Limb (tissue), 2 donors: ENCODE data around the gene CACNB3.
"Not testable (repeated sequence)": the region's sequence is repeated elsewhere in the genome, so short reads cannot be mapped to it uniquely, and the experiment has no call there.

Experiments used
- DNase-seq, 2 donors: peaks; one replicate each; pipeline ENCODE4 v3.0.0-alpha.2; 2016; ENCODE audit errors: extremely low spot score in 2 of 2

Gene CACNB3

GRCh38 chr12:48854488-48854887, 36.2 kb downstream of the CACNB3 start:
- no peak for DNase-seq

DNA sequence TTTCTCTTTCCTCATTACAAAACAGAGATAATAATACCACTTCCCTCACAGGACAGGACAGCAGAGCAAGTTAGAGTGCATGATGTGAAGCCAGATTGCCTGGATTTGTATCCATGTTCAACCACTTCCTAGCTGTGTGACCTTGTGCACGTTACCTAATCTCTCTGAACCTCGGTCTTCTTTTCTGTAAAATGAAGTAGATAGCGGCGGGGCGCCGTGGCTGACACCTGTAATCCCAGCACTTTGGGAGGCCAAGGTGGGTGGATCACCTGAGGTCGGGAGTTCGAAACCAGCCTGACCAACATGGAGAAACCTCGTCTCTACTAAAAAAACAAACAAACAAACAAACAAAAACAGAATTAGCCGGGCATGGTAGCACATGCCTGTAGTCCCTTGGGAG, 36.6 kb downstream of the CACNB3 start:
- not testable (repeated sequence) for DNase-seq

DNA sequence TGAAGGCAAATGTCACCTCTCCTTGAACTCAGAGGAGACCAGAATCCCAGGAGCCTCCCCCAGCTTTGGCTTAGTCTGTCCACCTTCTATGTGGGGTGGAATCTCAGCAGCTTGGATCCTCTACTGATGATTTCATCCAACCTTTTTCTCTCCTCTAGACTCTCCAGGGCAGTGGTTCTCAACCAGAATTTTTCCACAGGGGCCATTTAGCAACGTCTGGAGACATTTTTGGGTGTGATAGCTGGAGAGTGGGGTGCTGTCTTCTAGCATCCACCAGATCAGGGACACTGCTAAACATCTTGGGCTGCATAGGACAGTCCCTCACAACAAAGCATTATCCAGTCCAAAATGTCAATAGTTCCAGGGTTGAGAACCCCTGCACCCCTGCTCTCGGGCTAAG, 38.1 kb downstream of the CACNB3 start:
- DNase-seq = no peak

DNA sequence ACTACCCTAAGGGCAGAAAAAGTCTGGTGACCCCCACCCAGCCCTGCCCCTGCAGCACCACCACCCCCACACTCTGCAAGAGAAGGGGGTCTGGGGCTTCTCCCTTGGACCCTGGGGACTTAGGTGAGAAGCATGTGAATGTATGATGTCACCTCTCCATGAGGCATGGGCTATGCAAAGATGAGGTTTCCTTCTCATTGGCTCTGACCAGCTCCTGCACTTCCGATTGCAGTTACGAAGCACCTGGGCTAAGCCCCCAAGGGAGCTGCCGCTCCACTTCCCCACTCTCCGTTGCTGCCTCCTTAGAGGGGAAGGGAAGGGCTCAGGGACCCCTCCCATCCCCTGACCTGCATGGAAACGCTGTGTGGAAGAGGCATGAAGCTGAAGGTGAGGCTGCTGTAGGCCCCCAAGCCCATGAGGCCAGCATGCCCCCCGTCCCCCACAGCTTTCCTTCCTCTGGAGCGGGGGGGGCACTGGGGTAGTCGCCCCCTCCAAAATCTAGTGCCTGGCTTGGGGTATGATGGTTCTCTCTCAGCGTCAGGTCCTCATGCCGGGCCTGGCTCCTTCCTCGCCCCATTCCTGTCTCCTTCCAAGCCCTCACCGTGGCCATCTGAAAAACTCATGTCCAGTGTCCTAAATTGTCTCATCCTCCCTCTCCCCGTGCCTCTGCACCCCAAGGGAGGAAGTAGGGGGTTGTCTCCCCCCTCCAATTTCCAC, 39.1 kb downstream of the CACNB3 start:
- DNase-seq = no peak

GRCh38 chr12:48858043-48858442, 39.7 kb downstream of the CACNB3 start:
- no peak for DNase-seq

DNA sequence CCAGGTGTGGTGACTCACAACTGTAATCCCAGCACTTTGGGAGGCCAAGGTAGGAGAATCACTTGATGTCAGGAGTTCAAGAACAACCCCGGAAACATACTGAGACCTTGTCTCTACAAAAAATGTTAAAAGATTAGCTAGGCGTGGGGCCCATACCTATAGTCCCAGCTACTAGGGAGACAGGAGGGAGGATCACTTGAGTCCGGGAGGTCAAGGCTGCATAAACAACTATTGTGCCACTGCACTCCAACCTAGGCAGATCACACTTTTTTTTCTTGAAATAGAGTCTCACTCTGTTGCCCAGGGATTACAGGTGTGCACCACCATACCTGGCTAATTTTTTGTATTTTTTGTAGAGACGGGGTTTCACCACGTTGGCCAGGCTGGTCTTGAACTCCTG, 41.3 kb downstream of the CACNB3 start:
- DNase-seq = no peak

GRCh38 chr12:48860236-48860635, 41.9 kb downstream of the CACNB3 start:
- DNase-seq = not testable (repeated sequence)

- DNase-seq = no peak
Measured at GRCh38 chr12:48861111-48861510, 42.8 kb downstream of the CACNB3 start.

GRCh38 chr12:48862760-48863159, 44.5 kb downstream of the CACNB3 start:
- peak in 1 of 2 donors; percentile 65 for DNase-seq

DNA sequence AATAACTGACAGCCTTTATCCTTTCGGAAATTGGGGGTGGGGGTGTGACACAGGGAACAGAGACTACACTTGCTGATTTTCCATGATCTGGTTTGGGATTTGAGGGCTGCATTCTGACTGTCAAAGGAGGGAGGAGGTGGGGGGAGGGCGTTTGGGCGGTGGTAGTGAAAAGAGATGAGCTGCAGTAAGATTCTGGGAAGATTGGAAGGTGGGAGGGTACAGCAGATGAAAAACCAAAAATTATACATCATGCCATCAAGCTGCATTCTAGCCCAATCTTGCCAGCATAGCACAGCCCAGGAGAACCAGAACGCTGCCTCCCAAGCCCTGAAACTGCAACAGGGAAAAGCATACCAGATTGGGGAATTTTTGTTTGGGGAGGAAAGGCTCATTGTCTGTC, 45.0 kb downstream of the CACNB3 start:
- DNase-seq = no peak

DNA sequence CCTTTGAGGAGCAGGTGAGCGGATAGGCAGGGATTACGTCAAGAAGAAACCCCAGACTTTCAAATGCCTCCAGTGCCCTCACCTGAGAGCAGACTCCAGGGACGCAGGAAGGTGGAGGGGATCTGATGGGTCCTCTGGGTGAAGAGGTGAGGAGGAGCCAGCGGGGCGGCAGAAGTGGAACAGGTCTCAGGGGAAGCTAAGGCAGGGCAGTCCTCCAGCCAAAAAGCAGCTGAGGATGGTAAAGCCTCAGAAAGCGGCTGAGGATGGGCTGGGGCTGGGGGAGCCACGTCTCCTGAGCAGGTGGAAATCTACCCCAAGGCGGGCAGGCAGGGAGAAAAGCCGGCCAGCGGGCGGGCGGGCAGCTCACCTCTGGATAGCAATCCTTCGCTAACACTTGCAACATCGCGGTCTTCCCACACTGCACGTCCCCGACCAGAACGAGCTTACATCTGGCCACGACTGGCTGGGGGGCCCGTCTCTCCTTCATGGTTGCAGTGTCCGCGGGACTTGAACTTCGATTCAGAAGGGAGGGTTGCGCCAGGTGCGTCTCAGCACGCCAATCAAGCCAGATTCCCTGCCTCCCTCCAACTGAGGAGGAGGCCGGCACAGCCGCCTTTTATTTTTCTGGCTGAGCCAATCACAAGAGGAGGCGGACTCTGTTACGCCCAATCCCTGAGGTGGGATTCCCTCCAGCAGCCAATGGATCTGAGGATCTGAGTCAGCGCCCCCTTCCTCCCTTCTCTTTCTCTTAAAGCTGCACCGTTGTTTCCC, 47.2 kb downstream of the CACNB3 start, which contains the start of gene RND1:
Gene RND1 (minus strand): TSS at position 590 of the 771 bp plus-strand sequence. CDS start 103 bp downstream, at position 487.
- DNase-seq = peak; percentile 89 to 90

GRCh38 chr12:48866052-48866711, 47.9 kb downstream of the CACNB3 start:
- no peak for DNase-seq

DNA sequence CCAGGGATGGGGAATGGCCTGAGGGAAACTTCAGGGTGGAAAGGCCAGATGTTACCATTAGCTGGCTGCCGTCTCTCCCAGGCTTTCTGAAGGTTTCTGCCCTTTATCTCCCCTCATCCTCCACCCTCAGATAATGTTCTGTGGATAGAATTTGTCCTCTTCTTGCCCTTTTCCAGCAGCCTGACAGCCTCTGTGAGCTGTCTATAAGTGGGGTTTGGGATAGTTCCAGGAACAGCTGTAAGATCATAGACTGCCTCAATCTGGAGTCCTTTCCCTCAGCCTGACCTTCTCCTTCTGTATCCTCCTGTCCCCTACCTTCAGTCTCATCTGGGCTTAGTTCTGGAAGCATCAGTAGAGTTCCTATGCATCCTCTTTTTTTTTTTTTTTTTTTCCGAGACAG, 50.2 kb downstream of the CACNB3 start:
- DNase-seq = no peak

DNA sequence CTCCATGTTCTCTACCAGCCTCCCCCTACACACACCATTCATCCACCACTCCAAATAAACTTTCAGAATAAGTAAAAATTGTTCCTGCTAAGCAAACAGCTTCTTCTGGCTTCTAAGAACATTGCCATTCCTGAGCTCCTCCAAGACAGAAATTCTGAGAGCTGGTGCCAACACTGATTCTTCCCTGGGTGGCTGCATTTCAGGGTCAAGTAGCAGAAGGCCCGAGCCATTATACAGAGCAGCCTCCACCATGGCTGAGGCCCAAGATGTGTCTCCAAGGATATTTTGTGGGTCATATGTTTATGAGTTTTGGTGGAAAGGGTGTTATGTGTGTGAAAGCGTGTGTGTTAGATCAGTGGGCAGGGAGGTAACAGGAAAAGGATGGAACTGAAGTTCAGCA, 50.9 kb downstream of the CACNB3 start:
- no peak for DNase-seq

DNA sequence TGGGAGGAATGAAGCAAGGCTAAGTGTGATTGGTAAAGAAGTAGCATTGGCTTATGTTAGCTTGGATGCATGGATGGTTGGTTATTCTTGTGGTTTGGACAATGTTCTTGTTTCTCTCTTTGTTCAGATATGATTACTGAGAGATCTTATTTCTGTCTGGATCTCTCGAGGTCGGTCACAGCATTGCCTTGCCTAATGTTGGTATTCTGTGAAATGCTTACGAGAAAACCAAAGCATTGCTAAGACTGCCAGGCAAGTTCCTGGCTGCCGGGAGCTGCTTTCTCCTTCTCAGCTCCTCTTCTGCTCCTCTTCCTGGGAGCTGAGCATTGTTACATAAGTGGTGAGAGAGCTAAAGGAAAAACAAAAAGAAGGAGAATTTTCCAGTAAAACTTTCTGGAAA, 54.8 kb downstream of the CACNB3 start:
- DNase-seq = no peak

GRCh38 chr12:48873534-48873933, 55.2 kb downstream of the CACNB3 start:
- not testable (repeated sequence) for DNase-seq

GRCh38 chr12:48875944-48876515, 57.7 kb downstream of the CACNB3 start:
- DNase-seq = no peak
